Epithelial cell of esophagus (primary cell): ENCODE results near the gene PDK2.

Source experiments
- DNase-seq: peaks from one replicate; pipeline ENCODE4 v3.0.0; 2010; ENCODE audit warnings: low read depth
- H3K4me3 ChIP-seq: 2 replicates; pipeline ENCODE4 v1.5.1; 2011; ENCODE audit warnings: mild to moderate bottlenecking, low read length, control low read depth
- CTCF ChIP-seq: IDR thresholded peaks from 2 replicates; pipeline ENCODE4 v1.5.1; 2011; ENCODE audit warnings: low read depth, mild to moderate bottlenecking, low read length, control low read depth, inconsistent platforms; ENCODE audit not compliant: insufficient read depth; ENCODE audit errors: missing control alignments

PDK2 gene

GRCh38 chr17:50146927-50147665 is 51.9 kb downstream of the PDK2 start:
- peak overlapping the region; percentile 74 for H3K4me3 ChIP-seq
- DNase-seq = no peak
- TF ChIP-seq CTCF = no peak

GRCh38 chr17:50147841-50148225 is 52.7 kb downstream of the PDK2 start:
- DNase-seq = no peak
- peak overlapping the region; percentile 74 for H3K4me3 ChIP-seq

GRCh38 chr17:50148226-50149090 is 53.3 kb downstream of the PDK2 start:
- peak overlapping the region; percentile 74 for H3K4me3 ChIP-seq
- DNase-seq = peak; percentile 94
- peak; percentile 48 for TF ChIP-seq CTCF

More at GRCh38 chr17:50147841-50148225, 52.7 kb downstream of the PDK2 start:
- TF ChIP-seq CTCF = no peak

- no peak for TF ChIP-seq CTCF
- DNase-seq = no peak
- H3K4me3 ChIP-seq = peak overlapping the region; percentile 74
These were observed 53.9 kb downstream of the PDK2 start for GRCh38 chr17:50149091-50149416.

- peak; percentile 68 for DNase-seq
- no peak for TF ChIP-seq CTCF
- peak overlapping the region; percentile 74 for H3K4me3 ChIP-seq
These were observed 54.5 kb downstream of the PDK2 start for GRCh38 chr17:50149417-50150353.

GRCh38 chr17:50150354-50151040 is 55.3 kb downstream of the PDK2 start, which contains the start of gene PPP1R9B:
PPP1R9B (minus strand) TSS chr17:50150677; CDS start chr17:50150513, 164 bp downstream.
- H3K4me3 ChIP-seq = peak within 1 kb of the TSS; percentile 74
- no peak for DNase-seq
- TF ChIP-seq CTCF = no peak
